ENCODE measurements around the gene SND1.
"Not testable (repeated sequence)": the region's sequence is repeated elsewhere in the genome, so short reads cannot be mapped to it uniquely, and the experiment has no call there.

SND1 gene

DNA sequence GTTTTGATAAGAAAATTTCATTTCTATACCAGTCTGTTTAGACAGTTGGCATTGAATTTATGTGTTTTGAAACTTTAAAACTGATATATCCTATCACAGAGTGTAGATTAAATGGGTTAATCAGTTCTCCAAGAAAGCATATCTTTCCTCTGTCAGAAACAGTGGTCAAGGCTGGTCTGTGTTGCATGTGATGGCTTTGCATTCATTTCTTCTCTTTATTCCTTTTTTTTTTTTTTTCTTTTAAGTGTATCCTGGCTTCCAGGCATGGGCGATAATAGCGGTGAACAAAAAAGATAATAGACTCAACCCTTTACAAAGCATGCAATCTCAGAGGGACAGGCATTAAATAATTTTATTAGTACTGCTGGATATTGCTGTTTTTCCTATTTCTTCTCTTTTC lies 242.6 kb downstream of the SND1 start:
- DNase-seq: no peak

DNA sequence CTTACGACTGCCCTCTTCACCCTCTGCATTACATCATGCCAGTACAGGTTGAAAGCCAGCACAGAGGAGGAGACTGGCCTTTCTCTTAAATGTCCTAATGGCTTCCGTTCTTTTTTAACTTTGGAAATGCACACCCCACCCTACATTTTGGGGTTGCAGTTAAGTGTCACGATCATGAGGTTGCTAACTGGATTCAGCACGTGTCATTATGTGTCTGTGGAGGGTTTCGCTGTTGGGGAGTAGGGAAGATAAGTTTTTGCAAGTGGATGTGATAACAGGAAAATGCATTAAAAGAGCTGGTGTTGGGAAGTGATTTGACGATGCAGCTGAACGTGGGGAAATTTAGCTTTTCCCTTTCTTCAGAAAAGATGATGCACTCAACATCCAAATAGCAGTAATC lies 243.4 kb downstream of the SND1 start:
- no peak for DNase-seq

GRCh38 chr7:127895814-127896280 lies 243.9 kb downstream of the SND1 start:
- DNase-seq: no peak

- DNase-seq: peak; percentile 77
Observed at GRCh38 chr7:127896659-127897058, 244.7 kb downstream of the SND1 start.

GRCh38 chr7:127897704-127898454 lies 245.9 kb downstream of the SND1 start:
- DNase-seq: peak; percentile 74

DNA sequence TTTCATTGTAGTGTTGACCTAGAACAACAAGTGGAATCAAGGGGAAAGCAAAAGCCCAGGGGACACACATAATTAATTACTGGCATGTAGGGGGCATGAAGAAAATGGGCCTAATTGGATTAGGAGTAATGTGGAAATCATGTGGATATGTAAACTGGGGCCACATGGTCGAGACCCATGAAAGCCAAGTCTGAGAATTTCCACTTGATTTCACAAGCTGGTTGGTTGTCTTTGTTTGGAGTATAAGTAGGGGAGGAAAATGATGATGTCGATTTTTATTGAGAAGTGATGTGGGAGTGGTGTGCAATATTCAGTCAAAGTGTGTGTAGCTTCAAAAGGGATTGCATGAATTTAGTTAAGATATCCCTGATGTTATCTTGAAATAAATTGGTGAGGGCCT lies 247.4 kb downstream of the SND1 start:
- peak; percentile 51 for DNase-seq

GRCh38 chr7:127900141-127900540 lies 248.1 kb downstream of the SND1 start:
- no peak for DNase-seq

DNA sequence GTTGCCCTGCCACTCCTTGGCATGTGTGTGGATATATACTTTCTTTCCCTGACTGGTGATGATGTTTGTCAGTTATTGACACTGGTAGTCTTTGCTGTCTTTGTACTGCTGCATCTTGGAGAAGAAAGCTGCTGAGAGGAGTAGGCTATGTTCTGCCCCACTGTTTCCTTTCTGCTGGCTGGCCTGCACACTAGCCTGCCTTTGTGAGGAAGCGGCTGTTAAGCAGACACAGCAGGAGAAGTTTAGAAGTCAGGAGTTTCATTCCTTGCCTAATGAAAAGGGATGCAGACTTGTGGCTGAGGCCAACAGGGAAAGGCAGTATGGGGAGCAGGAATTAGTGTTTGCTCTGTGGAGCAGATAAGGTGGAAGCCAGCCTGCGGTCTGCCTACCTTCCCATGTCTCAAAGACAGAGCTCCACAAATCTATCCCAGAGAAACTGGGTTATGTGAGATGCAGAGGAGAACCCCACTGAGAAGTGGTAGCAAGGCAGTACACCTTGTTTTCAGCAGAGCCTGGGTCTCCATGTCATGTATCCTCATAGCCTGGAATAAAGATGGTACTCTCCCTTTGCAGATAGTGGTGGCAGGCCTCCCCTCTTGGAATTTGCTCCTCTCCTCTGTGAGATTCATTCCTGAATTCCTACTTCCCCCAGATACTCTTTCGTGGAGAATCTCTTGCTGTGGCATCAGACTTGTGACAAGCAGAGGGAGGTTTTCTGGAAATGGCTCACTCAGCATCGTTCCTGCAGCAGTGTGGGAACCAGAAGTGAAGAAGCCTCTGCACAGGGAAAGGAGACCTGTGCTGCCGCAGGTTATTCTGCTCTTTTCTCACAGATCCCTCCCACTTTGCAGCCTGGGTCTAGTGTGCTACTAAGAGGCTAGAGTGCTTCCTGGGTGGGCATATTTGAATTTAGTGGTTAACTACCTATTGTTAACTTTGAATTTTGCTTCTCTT lies 249.0 kb downstream of the SND1 start:
- DNase-seq: no peak

- no peak for DNase-seq
Observed at GRCh38 chr7:127901895-127902703, 250.1 kb downstream of the SND1 start.

GRCh38 chr7:127902753-127903152 lies 250.8 kb downstream of the SND1 start:
- not testable (repeated sequence) for DNase-seq

- peak; percentile 95 for DNase-seq
Observed at GRCh38 chr7:127903892-127904669, 252.1 kb downstream of the SND1 start.

- DNase-seq: peak; percentile 81
Observed at GRCh38 chr7:127904670-127904985, 252.6 kb downstream of the SND1 start.

GRCh38 chr7:127905021-127905420 lies 253.0 kb downstream of the SND1 start:
- no peak for DNase-seq

- DNase-seq: no peak
Observed at GRCh38 chr7:127905491-127906330, 253.7 kb downstream of the SND1 start.

- DNase-seq: no peak
Observed at GRCh38 chr7:127907110-127908040, 255.4 kb downstream of the SND1 start.

DNA sequence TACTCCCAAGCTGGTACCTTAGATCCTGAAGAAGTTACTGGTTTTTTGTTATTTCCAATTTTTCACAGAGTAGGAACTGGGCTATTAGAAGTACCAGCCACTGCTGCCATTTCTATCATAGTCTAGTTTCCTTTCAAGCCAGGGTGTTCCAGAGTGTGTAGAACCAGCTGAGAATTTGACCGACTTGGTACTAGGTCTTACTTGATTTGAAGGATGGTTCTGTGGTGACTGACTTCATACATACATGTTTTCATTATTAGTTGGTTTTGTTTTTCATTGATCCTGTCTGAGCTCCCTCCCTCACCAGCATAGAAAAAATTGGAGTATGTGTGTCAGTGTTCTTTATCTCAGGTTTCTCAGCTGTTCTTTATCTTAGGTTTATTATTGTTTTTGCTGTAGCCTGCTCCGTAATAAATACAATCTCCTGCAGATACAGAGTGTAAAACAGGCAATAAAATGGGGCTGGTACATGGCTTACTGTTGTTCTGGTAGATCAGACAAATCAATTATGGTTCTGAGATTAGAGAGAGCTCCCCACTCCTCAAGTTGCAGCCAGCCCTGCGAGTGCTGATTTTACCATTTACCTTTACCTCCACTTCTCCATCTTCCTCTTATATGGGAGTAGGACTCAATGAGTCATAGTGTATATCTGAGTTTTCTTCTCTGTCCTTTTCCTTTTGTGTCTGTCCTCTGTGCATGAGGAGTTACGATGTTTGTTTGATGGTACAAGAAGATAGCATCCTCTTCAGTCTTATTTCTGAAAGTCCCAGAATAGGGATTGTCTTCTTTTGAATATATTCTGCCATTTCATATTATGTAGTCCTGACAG lies 256.6 kb downstream of the SND1 start:
- no peak for DNase-seq

DNA sequence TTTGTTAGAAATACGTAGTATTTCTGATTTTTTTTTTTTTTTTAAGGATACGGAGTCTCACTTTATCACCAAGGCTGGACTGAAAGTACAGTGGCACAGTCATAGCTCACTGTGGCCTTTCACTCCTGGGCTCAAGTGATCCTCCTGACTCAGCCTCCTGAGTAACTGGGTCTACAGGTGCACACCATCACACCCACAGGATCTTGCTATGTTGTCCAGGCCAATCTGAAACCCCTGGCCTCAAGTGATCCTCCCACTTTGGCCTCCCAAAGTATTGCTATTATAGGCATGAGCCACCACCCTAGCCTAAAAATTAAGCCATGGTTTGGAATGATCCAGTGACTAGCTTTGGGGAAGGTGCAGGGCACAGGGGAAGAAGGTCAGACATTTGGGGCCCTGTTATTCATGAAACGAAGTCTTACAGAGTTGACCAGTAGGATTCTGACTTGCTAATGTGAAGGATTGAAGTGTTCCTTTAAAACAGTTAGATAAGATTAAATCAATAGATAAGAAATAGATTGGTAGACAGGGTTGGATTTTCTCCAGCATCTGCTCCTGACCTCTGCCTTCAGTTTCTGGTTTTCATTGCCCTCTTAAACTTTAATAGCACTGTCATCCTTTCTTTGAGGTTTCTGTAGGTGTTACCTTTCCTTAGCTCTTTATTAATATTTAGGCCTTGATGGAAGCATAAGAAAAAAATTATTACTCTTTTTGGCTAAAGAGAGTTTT lies 257.6 kb downstream of the SND1 start:
- no peak for DNase-seq

DNA sequence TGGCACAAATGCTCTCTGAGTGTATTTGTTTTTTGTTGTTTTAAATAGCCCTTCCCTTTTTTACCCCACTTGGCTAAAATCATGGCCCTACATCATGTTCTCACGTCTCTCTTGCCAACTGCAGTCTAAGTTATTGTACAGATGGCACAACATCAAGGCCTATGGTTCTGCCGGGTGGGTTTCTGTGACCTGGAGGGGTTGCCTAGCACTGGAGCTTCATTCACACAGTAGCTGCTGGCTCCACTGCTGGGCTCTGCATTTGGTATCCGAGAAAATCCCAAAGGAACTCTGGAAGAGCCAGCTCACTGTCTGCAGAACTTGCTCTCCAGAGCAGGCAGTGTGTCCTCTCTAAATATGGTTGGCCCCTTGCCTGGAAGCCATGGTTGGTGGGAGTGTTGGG lies 258.7 kb downstream of the SND1 start:
- no peak for DNase-seq

Data from NCI-H82 (cell line).